Body of pancreas (tissue), 4 donors: Measurements from ENCODE around the gene ZNF652.

Source experiments
- POLR2A ChIP-seq, 3 donors: fragments of 450-650 bp; IDR thresholded peaks; one replicate each; pipeline ENCODE4 v1.6.1; 2016; ENCODE audit warnings: antibody characterized with exemption in 3 of 3, mild to moderate bottlenecking in 2 of 3
- TF ChIP-seq, protein P1 (sequence below), 7 experiments: fragments of 450-650 bp in 4 of 7; fragments of 200-600 bp in 3 of 7; sonication (generic) in 3 of 7; IDR thresholded peaks; one replicate each; pipeline ENCODE4 v1.5.1; 2016 to 2019; ENCODE audit warnings: antibody characterized with exemption in 7 of 7

DNA sequence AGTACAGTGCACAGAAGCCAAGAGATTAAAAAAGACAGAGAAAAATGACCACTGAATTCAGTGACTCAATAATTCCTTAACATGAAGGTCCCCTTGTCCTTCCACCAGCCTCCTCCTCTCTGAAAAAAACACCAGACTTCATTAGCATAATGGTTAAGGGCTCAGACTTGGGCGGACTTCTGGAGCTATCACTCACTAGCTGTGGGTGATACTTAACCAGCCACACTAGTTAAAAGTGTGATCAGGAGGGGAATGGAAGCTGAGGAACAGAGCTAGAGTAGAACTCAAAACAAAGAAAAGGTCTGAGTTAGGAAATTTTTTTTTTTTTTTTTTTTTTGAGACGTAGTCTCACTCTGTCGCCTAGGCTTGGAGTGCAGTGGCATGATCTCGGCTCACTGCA is 23.2 kb downstream of the ZNF652 start:
- TF ChIP-seq, protein P1, sequence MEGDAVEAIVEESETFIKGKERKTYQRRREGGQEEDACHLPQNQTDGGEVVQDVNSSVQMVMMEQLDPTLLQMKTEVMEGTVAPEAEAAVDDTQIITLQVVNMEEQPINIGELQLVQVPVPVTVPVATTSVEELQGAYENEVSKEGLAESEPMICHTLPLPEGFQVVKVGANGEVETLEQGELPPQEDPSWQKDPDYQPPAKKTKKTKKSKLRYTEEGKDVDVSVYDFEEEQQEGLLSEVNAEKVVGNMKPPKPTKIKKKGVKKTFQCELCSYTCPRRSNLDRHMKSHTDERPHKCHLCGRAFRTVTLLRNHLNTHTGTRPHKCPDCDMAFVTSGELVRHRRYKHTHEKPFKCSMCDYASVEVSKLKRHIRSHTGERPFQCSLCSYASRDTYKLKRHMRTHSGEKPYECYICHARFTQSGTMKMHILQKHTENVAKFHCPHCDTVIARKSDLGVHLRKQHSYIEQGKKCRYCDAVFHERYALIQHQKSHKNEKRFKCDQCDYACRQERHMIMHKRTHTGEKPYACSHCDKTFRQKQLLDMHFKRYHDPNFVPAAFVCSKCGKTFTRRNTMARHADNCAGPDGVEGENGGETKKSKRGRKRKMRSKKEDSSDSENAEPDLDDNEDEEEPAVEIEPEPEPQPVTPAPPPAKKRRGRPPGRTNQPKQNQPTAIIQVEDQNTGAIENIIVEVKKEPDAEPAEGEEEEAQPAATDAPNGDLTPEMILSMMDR (IDR thresholded peaks at IDR 0.05) = no peak
- TF ChIP-seq POLR2A (IDR thresholded peaks at IDR 0.05) = no peak
